ENCODE results near the gene SH3BGRL.

- TF ChIP-seq CTCF (IDR thresholded peaks at IDR 0.05; ENCODE audit: insufficient read depth, low read length): no peak
- no peak for TF ChIP-seq POLR2AphosphoS5 (IDR thresholded peaks at IDR 0.05; ENCODE audit: low read depth)
- TF ChIP-seq SPI1 (IDR thresholded peaks at IDR 0.05; ENCODE audit: borderline replicate concordance, low read depth): no peak
- TF ChIP-seq REST (IDR thresholded peaks at IDR 0.05; ENCODE audit: insufficient replicate concordance, low read depth): no peak
Observed at GRCh38 chrX:81174286-81174685, 27.6 kb upstream of the SH3BGRL start.

Measured in HL-60 (cell line).